Activated CD8-positive, alpha-beta memory T cell treated with anti-CD3 and anti-CD28 coated beads for 4 hours (primary cell): Measurements from ENCODE around the gene IRF2BPL.
A peak's percentile ranks its signal among the peaks of the same experiment; 100 is the strongest.

Source experiments
- DNase-seq, 2 donors: peaks; one replicate each; pipeline ENCODE4 v3.0.0-alpha.2; 2020; ENCODE audit warnings: low read depth in 2 of 2

The IRF2BPL gene

DNA sequence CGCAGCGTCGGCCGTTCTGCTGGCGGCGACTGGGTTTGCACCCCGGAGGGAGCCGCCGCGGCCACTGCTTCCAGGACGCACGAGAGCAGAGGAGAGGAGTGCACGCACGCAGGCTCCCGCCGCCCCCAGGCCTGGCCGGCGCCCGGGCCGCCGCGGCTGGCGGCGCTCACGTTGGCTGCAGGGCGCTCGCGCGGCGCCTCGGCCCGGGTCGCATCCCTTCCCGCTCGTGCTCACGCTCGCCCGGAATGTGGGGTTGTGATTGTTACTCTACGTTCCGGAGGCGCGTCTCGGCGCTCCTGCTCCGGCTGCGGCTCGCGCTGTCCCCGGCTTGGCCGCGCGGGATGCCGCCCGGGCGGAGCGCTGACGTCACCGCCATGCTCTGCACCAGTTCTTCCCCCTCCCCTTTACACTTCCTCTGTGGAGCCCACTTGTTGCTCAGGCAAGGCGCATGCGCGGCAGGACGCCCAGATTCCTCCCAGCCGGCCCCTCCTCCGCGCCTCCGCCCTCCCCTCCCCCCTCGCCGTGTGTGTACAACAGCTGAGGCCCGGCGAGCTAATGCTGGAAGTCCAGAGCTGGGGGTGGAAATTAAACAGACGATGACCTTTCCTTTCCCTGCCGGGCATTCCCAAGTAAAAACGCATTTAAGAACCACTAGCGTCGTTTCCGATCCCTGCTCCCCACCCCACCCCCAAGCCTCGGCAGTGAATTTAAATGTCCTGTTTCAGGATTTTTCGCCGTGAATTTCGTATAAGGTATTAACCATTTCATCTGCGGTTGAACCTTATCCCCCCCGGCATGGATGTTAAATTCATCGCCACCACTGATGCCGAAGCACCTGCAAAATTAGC, at the start of gene IRF2BPL:
Gene IRF2BPL, minus strand, starts transcription at position 325 of the 848 bp plus-strand sequence. CDS start 916 bp downstream, outside the sequence.
- peak; percentile 86 to 89 for DNase-seq

DNA sequence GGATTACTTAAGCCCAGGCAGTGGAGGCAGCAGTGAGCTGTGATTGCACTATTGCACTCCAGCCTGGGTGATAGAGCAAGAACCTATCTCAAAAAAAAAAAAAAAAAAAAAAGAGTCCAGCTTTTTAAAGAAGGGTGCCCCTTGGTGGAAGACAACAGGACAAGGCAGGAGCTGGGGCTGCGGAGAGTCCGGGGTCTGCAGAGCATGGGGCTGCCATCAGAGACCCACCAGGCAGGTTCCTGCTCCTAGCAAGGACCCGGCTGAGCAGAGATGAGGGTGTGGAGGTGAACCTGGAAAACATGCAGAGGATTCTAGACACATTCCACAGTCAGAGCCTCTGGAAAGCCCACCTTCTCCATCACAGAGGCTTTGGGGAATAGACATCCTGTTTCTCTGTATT, 48.5 kb upstream of the IRF2BPL start:
- DNase-seq, result no peak

DNA sequence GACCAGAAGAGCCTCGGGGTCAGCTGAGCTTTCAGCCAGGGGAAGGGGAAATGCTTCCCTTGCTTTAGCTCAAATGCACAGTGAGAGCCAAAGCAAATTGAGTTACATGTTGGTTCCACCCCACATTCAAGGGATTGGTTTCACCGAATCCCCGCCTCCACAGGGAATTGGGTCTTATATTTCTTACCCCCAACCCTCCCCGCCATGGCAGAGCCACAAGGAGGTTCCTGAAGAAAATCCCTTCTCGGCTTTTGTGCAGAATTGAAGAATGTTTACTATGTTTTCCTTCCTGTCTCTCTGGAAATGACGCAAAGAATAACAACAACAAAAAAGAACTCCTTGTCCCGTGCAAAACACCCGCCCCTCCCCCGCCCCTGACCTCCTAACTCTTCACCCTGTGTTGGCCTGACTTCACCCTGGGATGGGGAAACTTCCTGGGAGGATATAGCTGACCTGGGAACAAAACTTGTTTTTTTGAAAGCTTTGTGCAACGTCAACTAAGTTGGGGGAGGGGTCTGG, 47.7 kb upstream of the IRF2BPL start:
- DNase-seq, result no peak

DNA sequence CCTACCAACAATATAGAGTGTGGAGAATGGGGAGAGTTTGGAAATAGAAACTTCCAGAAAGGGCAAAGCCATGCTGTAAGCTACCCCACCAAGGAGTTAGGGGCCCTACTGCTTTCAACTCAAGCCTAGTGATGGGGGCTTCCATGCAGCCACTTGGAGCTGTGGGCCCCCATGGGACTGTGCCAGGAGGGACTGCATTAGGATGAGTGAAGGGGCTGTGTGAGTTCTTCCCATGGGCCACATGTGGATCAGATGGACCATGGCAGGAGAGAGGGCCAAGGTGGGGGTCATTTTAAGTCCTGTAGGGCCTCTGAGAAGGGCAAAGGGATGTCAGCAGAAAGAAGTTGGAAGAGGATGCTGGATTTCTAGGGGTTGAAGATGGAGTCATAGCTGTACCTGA, 46.5 kb upstream of the IRF2BPL start:
- no peak for DNase-seq

DNA sequence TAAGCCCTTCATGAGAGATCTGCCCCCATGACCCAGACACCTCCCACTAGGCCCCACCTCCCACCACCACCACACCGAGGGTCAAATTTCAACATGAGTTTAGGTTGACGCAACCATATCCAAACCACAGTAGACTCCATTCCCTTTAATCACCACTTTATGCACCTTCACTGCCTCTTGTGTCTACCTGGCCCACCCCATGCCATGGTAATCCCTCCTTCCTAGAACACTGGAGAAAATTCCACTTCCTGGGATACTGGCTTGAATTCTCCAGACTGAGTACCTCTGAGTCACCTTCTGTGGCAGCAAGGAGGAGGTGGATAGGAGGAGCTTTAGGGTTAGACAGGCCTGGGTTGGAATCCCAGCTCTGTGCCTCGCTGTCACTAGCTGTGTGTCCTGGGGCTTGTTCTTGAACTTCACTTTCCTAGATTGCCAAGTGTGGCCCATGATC, 43.5 kb upstream of the IRF2BPL start:
- no peak for DNase-seq

DNA sequence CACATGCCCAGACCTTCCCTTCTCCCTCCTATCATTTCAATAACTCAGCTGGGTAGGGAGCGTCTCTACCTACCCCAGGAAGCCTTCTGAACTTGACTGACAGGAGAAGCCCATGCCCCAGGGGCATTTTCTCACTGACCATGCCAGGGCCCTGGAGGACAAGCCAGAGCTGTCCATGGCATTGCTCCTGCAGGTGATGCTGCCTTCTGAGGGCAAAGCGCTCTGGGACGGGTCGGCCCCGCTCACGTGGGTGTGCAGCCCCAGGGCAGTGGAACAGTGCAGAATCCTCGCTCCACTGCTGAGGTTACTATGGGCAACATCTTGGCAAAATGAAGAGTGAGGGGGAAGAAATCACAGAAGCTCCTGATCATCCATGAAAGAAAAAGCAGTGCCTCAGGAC, 41.0 kb upstream of the IRF2BPL start:
- no peak for DNase-seq

DNA sequence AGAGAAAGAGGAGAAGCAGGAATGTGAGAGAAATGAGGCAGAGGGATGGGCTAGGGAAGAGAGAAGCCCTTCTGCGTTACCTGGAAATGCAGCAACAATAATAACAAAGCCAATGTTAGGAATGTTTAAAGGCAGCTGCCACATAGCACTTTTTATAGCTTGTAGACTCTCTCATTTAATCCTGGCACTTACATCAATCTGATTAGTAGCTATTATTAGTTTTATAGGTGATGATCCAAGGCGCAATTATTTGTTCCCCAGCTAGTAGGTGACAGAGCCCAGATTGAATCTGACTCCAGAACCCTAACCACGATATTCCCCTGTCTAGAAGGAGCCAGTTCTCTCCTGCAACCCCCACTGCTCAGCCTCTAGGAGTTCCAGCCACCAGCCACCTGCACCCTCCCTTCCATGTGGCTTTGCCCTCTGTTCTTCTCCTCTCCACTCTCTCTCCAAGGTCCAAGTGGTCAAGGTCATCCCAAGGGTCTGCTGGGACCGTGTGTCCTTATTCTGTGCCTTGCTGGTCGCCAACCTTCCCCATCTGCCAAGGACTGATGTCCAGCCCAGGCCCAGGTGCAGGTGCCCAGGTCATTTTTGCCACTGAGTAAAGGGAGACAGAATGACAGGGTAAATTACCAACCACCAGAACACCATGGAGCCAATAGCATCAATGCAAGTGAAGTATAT, 40.2 kb upstream of the IRF2BPL start:
- no peak for DNase-seq

DNA sequence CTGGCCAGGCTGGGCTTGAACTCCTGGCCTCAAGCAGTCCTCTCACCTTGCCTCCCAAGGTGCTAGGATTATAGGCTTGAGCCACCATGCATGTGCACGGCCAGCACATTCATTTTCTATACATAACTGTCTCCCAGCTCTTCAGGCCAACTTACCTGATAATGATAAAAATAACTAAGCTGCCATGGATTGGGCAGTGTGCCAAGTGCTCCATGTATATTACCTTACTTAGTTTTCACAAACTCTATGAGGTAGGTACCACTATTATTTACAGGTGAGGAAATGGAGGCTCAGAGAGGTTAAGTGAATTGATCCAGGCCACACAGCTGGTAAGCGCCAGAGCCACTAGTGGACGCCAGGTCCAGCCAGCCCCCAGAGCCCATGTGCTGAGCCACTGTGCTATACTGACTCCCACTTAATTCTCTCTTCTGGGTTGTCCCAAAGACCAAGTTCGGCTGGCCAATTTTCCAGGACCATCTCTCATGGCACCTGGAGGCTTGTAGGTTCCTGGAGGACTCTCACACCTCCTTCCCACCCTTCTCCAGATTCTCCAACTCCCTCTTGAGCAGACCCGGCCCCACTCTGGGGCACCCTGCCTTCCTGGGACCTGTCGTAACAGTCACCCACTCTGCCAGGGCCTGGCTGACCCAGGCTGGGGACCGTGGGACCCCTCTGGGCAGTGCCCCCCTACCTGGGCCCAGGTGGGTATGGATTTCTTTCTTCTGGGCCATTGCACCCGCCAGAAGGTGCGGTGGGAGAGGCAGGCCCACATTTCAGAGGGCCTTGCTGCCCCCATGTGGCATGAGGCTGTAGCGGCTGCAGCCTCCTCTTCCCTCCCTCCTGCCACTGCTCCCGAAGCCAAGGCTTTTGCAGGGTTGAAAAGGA, 39.4 kb upstream of the IRF2BPL start:
- peak; percentile 16 to 25 for DNase-seq

DNA sequence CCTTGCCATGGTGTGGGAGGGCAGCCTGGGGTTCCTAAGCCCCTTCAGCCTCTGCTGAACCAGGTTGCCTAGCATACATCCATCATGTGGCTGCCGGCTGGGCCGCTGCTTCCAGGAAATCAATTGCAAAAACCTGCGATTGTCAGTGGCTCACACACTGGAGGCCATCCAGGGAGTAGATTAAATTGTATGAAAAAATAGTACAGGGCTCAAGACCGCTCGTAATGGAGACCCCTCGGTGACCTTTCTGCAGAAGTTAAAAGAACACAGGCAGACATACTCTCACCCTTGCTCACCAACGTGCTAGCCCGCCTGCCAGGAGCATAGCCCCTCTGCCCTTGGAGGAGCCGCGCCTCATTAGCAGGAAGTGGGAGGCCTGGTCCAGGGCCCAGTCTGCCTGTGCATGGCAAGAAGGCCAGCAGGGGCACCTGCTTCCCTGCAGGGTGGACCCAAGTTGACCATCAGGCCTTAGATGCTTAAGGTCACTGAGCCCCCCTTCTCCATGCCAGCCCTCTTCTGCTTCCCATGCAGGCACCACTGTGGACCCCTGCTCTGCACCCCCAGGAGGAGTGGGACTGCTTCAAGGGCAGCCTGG, 38.2 kb upstream of the IRF2BPL start:
- DNase-seq, result no peak

DNA sequence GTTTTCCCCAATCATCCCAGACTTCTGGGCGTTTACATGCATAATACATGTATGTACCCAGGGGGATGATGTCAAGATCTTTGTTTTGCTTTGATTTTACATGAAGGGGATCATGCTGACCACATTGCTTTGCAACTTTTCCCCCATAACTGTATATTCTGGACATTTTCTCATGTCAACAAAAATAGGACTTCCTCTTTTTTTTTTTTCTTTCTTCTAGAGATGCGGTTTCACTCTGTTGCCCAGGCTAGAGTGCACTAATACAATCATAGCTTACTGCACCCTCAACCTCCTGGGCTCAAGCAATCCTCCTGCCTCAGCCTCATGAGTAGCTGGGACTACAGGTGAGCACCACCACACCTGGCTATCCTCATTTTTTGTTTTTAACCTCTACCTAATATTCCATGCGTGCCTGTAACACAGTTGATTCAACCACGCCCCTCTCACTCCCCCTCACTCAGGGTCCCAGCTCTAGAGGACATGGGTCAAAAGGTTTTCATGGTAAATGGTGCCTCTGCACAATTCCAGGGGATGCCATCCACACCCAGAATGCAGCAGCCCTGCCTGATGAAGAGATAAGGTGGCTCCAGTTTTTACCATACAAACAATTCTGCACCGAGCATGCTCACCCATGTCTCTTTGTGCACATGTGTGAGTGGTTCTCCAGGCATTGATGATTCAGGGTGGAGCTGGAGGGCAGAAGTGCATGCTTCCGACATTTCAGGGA, 37.5 kb upstream of the IRF2BPL start:
- DNase-seq, result no peak

DNA sequence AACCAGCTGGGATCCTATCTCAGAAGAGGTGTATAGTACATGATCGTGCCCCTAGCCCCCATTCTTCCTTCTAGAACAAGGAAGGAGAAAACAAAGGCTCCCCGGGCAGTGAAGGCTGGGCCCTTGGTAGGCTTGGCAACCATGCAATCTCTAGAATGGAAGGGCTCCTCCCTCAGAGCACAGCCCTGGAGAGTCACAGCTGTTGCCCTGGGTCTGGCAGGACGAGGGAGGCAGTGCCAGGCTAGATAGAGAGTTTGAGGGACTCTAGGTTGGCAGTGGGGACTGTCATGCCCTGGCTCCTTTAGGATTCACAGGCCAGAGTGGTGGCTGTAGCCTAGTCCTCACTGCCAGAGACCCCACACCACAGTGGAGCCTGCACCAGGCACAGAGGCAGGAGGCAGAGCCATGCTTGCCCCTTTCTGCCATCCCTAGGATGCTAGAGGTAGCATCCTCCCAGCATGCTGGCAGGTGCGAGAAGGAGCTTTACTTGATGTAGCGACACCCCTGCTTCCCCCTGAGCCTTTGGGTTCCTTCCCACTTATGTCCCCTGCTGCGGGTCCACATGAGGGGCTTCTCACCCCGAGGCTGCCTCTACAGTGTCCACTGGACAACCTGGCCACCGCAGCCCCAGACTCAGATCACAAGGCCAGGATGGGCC, 36.1 kb upstream of the IRF2BPL start:
- DNase-seq, result no peak

DNA sequence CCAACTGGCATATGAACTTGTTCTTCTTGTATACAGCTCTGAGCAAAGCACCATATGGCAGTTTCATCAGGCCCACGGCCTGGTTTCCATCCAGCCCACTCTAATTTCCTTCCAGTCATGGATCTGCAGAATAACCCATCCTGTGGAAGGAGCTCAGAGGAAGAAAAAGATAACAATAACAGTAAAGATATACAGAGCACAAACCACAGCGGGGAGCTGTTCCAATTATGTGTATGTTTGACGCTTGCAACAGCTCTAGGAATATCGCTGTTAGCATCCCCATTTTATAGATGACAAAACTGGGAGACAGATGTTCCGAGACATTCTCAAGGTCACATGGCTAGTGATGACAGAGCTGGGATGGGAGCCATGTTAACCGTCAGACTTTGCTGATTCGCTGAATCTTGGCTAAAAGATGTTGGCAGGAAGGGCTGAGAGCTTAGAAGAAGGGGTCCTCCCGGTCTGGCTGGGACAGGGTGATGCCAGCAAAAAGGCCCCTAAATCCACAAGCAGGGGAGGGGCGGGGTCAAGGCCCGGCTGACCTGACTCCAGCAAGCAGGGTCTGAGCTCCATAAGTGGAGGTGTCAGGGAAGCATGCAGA, 35.2 kb upstream of the IRF2BPL start:
- DNase-seq, result no peak

DNA sequence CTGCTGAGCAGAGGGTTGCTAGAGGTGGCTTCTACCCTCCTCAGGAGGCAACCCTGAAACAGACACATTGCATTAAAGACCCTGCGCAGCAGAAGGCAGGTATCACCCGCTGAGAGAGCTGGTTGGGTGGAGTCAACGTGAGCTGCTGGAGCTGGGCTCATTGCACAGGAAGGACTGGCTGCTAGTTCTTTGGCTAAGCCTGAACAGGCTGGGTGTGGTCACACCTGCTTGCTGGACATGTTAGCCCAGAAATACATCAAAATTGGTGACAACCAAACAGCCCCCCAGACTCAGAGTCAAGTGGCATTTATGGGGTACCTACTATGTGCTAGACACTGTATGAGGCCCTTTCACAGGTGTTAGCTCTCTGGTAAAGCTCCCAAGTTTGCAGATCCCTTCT, 33.8 kb upstream of the IRF2BPL start:
- no peak for DNase-seq

DNA sequence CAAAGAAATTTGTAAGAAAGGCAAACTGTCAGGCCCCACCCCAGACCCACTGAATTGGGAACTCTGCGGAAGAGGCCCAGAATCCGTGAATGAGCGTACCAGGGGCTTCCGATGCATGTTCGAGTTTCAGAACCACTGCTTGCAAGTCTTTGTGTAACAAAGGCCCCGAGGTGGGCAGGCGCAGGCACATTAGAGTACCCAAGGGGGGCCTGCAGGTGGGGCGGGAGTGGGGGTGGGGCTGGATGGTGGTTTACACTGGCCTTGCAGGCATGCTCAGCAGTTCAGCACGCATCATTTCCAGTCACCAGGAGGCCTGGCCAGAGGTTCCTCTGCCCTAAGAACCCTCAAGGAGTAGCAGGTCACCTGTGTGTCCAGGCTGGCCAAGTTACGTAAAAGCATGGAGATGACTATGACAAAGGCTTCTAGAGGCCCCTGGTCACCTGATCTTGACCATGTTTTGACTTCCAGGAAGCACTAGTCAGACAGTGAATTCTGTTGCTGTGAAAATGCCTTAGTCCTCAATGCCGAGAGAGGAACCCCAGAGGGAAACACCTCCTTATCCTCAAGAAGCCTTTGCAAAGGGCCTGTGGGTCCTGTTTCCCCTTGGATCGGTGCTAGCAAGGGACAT, 33.2 kb upstream of the IRF2BPL start:
- DNase-seq, result no peak

DNA sequence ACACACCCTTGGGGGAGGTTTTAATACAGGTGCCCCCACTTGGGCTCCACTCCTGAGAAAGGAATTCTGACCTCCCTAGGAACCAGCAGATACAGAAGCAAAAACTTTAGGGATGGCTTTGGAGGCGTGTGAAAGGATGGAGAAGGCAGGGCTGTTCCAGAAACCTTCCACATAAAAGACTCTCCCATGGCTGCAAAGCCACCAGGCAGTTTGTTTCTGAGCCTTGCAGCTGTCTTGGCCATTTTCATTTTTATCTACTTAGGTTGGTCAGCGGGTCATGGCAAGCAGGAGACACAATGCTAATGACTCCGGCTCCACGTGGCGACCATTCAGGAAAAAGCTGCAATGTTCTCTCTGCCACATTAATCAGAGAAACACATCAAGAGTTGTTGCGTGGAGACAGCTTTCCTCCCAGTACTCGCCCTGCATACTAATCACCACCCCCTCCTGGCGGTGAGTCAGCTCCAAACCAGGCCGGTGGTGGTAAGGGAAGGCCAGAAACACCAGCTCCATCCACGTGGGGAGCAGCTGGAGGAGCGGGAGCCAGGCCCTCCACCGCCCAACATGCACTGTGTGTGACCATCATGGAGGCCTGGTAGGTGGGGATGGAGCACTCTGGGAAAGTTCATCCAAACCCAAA, 30.9 kb upstream of the IRF2BPL start:
- no peak for DNase-seq

DNA sequence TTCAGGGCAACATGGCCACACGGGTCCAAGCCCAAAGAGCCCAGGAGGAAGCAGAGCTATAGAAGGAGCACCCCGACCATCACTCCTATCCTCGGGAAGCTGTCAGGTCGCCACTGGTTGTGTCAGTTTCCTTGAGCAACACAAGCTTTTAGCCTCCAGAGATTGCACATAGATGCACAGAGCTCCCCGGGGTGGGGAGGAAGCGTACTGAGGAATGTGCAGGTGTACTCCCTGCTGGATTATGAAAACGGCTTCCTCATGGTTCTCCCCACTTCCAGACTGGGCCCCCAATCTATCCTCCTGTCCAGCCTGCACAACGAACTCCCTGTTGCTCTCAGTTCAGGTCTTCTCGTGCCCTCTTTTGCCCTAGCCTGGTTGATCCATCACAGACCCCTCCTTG, 30.3 kb upstream of the IRF2BPL start:
- DNase-seq, result no peak

DNA sequence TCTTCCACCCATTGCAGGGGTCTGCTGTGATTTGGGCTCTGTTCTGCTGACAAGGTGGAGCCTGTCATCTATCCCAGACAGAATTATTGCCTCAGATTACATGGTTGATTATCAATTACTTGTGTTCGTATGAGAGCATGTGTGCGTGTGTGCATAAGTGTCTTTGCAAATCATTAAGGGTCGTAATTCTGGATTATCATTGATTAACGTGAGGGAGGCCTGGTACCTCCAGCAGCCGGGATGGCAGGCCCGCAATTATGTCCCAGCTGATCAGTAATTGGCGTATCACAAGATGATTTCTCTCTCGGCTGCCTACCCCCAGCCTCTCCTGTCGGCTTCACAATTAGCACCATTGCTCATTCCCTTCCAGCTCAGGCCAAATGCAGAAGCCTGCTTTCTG, 29.6 kb upstream of the IRF2BPL start:
- DNase-seq, result no peak

DNA sequence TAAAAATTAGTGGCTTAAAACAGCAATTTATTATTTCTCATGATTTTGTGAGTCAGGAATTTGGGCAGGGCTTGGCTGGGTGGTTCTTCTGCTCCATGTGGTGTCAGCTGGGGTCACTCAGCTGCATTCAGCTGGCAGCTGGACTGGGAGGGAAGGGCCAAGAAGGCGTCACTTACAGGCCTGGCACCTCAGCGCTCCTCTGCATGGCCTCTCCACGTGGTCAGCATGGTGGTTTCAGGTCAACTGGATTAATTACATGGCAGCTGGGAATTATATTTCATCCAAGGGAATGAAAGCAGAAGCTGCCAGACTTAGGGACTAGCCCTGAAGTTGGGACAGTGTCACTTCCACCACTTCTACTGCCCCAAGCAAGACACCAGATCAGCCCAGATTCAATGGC, 27.5 kb upstream of the IRF2BPL start:
- DNase-seq, result no peak

DNA sequence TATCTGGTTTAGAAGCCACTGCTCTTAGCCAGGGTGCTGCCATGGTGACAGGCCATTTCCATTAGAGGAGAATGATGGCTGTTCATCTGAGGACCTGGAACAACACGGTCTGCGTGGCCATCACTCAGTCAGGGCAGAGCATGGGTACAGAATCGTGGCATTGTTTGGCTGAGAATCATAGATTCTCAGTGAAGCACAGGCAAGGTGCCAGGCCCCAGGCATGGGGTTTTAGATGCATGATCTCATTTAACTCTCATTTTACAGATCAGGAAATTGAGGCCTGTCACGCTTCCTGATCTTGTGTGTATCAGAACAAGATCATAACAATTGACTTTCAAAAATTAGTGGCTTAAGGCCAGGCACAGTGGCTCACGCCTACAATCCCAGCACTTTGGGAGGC, 26.8 kb upstream of the IRF2BPL start:
- no peak for DNase-seq
